ENCODE measurements around the gene PSMA8.
"Not testable (repeated sequence)": the region's sequence is repeated elsewhere in the genome, so short reads cannot be mapped to it uniquely, and the experiment has no call there.

DNA sequence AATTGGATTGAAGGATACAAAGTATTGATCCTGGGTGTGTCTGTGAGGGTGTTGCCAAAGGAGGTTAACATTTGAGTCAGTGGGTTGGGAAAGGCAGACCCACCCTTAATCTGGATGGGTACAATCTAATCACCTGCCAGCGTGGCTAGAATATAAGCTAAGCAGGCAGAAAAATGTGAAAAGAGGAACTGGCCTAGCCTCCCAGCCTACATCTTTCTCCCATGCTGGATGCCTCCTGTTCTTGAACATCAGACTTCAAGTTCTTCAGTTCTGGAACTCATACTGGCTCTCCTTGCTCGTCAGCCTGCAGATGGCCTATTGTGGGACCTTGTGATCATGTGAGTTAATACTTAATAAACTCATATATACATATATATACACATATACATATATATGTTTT lies 5.5 kb upstream of the PSMA8 start:
- not testable (repeated sequence) for TF ChIP-seq RXRA (IDR thresholded peaks at IDR 0.05); RAD21 (IDR thresholded peaks at IDR 0.05); YY1 (IDR thresholded peaks at IDR 0.05); NR2F2 (IDR thresholded peaks at IDR 0.05); HNF4G (IDR thresholded peaks at IDR 0.05); SP1 (IDR thresholded peaks at IDR 0.05); EGR1 (IDR thresholded peaks at IDR 0.05; ENCODE audit: low read depth in 2 of 2); JUND (IDR thresholded peaks at IDR 0.05)
- TF ChIP-seq, protein P1, sequence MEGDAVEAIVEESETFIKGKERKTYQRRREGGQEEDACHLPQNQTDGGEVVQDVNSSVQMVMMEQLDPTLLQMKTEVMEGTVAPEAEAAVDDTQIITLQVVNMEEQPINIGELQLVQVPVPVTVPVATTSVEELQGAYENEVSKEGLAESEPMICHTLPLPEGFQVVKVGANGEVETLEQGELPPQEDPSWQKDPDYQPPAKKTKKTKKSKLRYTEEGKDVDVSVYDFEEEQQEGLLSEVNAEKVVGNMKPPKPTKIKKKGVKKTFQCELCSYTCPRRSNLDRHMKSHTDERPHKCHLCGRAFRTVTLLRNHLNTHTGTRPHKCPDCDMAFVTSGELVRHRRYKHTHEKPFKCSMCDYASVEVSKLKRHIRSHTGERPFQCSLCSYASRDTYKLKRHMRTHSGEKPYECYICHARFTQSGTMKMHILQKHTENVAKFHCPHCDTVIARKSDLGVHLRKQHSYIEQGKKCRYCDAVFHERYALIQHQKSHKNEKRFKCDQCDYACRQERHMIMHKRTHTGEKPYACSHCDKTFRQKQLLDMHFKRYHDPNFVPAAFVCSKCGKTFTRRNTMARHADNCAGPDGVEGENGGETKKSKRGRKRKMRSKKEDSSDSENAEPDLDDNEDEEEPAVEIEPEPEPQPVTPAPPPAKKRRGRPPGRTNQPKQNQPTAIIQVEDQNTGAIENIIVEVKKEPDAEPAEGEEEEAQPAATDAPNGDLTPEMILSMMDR (IDR thresholded peaks at IDR 0.05; ENCODE audit: low read depth, low read length, missing input control), result not testable (repeated sequence)
- TF ChIP-seq, protein P2, sequence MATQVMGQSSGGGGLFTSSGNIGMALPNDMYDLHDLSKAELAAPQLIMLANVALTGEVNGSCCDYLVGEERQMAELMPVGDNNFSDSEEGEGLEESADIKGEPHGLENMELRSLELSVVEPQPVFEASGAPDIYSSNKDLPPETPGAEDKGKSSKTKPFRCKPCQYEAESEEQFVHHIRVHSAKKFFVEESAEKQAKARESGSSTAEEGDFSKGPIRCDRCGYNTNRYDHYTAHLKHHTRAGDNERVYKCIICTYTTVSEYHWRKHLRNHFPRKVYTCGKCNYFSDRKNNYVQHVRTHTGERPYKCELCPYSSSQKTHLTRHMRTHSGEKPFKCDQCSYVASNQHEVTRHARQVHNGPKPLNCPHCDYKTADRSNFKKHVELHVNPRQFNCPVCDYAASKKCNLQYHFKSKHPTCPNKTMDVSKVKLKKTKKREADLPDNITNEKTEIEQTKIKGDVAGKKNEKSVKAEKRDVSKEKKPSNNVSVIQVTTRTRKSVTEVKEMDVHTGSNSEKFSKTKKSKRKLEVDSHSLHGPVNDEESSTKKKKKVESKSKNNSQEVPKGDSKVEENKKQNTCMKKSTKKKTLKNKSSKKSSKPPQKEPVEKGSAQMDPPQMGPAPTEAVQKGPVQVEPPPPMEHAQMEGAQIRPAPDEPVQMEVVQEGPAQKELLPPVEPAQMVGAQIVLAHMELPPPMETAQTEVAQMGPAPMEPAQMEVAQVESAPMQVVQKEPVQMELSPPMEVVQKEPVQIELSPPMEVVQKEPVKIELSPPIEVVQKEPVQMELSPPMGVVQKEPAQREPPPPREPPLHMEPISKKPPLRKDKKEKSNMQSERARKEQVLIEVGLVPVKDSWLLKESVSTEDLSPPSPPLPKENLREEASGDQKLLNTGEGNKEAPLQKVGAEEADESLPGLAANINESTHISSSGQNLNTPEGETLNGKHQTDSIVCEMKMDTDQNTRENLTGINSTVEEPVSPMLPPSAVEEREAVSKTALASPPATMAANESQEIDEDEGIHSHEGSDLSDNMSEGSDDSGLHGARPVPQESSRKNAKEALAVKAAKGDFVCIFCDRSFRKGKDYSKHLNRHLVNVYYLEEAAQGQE (IDR thresholded peaks at IDR 0.05), result not testable (repeated sequence)
- TF ChIP-seq, protein P3, sequence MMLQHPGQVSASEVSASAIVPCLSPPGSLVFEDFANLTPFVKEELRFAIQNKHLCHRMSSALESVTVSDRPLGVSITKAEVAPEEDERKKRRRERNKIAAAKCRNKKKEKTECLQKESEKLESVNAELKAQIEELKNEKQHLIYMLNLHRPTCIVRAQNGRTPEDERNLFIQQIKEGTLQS (IDR thresholded peaks at IDR 0.05), result not testable (repeated sequence)
- TF ChIP-seq, protein P4, sequence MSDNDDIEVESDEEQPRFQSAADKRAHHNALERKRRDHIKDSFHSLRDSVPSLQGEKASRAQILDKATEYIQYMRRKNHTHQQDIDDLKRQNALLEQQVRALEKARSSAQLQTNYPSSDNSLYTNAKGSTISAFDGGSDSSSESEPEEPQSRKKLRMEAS (IDR thresholded peaks at IDR 0.05), result not testable (repeated sequence)

Measured in liver (tissue), 3 donors.